Measurements from ENCODE around the gene LIX1.

LIX1 gene

GRCh38 chr5:97105501-97106215, 36.8 kb downstream of the LIX1 start:
- H3K14ac ChIP-seq (ENCODE audit: low read length), result no peak overlapping the region
- no peak overlapping the region for H2BK120ac ChIP-seq (ENCODE audit: low read depth, low read length)
- no peak overlapping the region for H2AK5ac ChIP-seq (ENCODE audit: low read depth, low read length)
- DNase-seq (ENCODE audit: low spot score), result no peak
- no peak overlapping the region for H2BK12ac ChIP-seq (ENCODE audit: low read length)
- no peaks in the 10 kb centered on the region for H3K9me3 ChIP-seq (replicated peaks in 1 of 2; ENCODE audit: control insufficient read depth in 2 of 2, insufficient read depth in 1 of 2, low read depth in 1 of 2, low read length in 2 of 2)
- no peaks in the 10 kb centered on the region for H3K79me1 ChIP-seq (ENCODE audit: low read depth, low read length)
- peaks cover 21 to 32% of the 10 kb centered on the region in 2 donors for H3K36me3 ChIP-seq (replicated peaks in 1 of 2; ENCODE audit: control insufficient read depth in 2 of 2, insufficient read depth in 2 of 2, low read length in 2 of 2)
- H3K23ac ChIP-seq (ENCODE audit: low read depth, low read length, poor library complexity), result no peak overlapping the region
- no peak overlapping the region for H3K4ac ChIP-seq (ENCODE audit: low read length)
- no peak overlapping the region for H2BK5ac ChIP-seq (ENCODE audit: low read length)
- H3K27ac ChIP-seq (replicated peaks; ENCODE audit: low read length), result no peak overlapping the region
- no peak overlapping the region for H3K18ac ChIP-seq (ENCODE audit: low read length)
- H3K4me1 ChIP-seq (ENCODE audit: control insufficient read depth in 2 of 2, insufficient read depth in 1 of 2, low read depth in 1 of 2, low read length in 2 of 2), result no peaks in the 10 kb centered on the region
- H3K4me3 ChIP-seq (ENCODE audit: low read length in 2 of 2), result no peak overlapping the region
- H4K91ac ChIP-seq (ENCODE audit: low read depth, low read length, poor library complexity), result no peak overlapping the region
- no peak overlapping the region for H2BK15ac ChIP-seq (ENCODE audit: low read length)
- no peak overlapping the region for H2AFZ ChIP-seq (ENCODE audit: low read length)
- no peak overlapping the region for H4K8ac ChIP-seq (ENCODE audit: low read depth, low read length)
- H3K27me3 ChIP-seq (ENCODE audit: control insufficient read depth in 3 of 3, insufficient read depth in 3 of 3, low read depth in 1 of 3, low read length in 3 of 3), result no peaks in the 10 kb centered on the region
- H3K4me2 ChIP-seq (ENCODE audit: insufficient read depth, low read length, poor library complexity, severe bottlenecking), result no peak overlapping the region
- no CpG with 5 or more reads among the region's 13 CpGs for WGBS, 2 donors (ENCODE audit: extremely low coverage in 2 of 2, insufficient read length in 2 of 2, insufficient replicate concordance in 1 of 2)
- no peak overlapping the region for H3K9ac ChIP-seq (ENCODE audit: low read depth, low read length, poor library complexity)

GRCh38 chr5:97102010-97102470, 40.4 kb downstream of the LIX1 start:
- no peaks in the 10 kb centered on the region for H3K79me1 ChIP-seq (ENCODE audit: low read depth, low read length)
- H3K27ac ChIP-seq (replicated peaks; ENCODE audit: low read length), result no peak overlapping the region
- no peak overlapping the region for H3K4me3 ChIP-seq (ENCODE audit: low read length in 2 of 2)
- no peaks in the 10 kb centered on the region for H3K27me3 ChIP-seq (ENCODE audit: control insufficient read depth in 3 of 3, insufficient read depth in 3 of 3, low read depth in 1 of 3, low read length in 3 of 3)
- WGBS, 2 donors (ENCODE audit: extremely low coverage in 2 of 2, insufficient read length in 2 of 2, insufficient replicate concordance in 1 of 2), result no CpG with 5 or more reads among the region's 8 CpGs
- no peak overlapping the region for H3K4me2 ChIP-seq (ENCODE audit: insufficient read depth, low read length, poor library complexity, severe bottlenecking)
- H2AK5ac ChIP-seq (ENCODE audit: low read depth, low read length), result no peak overlapping the region
- H3K4ac ChIP-seq (ENCODE audit: low read length), result no peak overlapping the region
- no peak overlapping the region for H2AFZ ChIP-seq (ENCODE audit: low read length)
- H2BK5ac ChIP-seq (ENCODE audit: low read length), result no peak overlapping the region
- DNase-seq (ENCODE audit: low spot score), result no peak
- no peak overlapping the region for H4K8ac ChIP-seq (ENCODE audit: low read depth, low read length)
- H4K91ac ChIP-seq (ENCODE audit: low read depth, low read length, poor library complexity), result no peak overlapping the region
- no peaks in the 10 kb centered on the region for H3K9me3 ChIP-seq (replicated peaks in 1 of 2; ENCODE audit: control insufficient read depth in 2 of 2, insufficient read depth in 1 of 2, low read depth in 1 of 2, low read length in 2 of 2)
- H3K18ac ChIP-seq (ENCODE audit: low read length), result no peak overlapping the region
- no peak overlapping the region for H3K14ac ChIP-seq (ENCODE audit: low read length)
- no peak overlapping the region for H2BK120ac ChIP-seq (ENCODE audit: low read depth, low read length)
- H2BK12ac ChIP-seq (ENCODE audit: low read length), result no peak overlapping the region
- no peak overlapping the region for H3K9ac ChIP-seq (ENCODE audit: low read depth, low read length, poor library complexity)
- H3K23ac ChIP-seq (ENCODE audit: low read depth, low read length, poor library complexity), result no peak overlapping the region
- no peak overlapping the region for H2BK15ac ChIP-seq (ENCODE audit: low read length)
- peaks cover 0 to 3% of the 10 kb centered on the region in 2 donors for H3K4me1 ChIP-seq (ENCODE audit: control insufficient read depth in 2 of 2, insufficient read depth in 1 of 2, low read depth in 1 of 2, low read length in 2 of 2)
- H3K36me3 ChIP-seq (replicated peaks in 1 of 2; ENCODE audit: control insufficient read depth in 2 of 2, insufficient read depth in 2 of 2, low read length in 2 of 2), result peaks cover 21 to 33% of the 10 kb centered on the region in 2 donors

DNA sequence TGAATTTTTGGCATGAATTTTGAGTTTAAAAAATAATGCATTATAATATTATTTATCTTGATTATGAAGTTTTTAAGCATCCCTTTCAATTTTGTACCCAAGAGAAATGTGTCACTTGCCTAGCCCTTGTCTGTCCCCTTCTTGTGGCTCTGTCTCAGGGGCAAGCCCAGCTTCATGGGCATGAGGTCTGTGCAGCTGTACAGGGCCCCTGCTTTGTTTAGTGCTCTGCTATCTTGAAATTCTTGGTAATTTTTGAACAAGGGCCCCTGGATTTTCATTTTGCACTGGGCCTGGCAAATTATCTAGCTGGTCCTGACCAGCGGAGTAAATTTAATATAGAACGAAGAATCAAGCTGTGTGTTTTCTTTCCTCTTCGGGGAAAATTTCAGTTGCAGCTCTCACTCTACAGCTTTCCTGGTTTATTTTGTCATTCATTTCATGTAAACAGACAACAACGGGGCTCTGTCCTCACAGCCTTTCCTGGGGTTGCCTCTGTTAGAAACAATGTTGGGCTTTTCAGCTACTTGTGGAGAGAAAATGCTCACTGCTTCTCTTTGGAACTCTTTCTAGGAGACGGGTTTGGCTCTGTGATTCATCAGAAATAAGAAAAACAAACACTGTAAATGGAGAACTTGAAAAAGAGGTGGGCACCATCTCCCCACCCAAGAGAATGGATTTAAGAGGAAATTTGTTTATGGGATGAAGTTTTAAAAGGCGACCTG, 41.1 kb downstream of the LIX1 start:
- Histone ChIP-seq H3K27ac (replicated peaks; ENCODE audit: low read length) (no peak overlapping the region), H2AK5ac (ENCODE audit: low read depth, low read length) (no peak overlapping the region), H3K9ac (ENCODE audit: low read depth, low read length, poor library complexity) (no peak overlapping the region), H2AFZ (ENCODE audit: low read length) (no peak overlapping the region), H4K8ac (ENCODE audit: low read depth, low read length) (no peak overlapping the region), H4K91ac (ENCODE audit: low read depth, low read length, poor library complexity) (no peak overlapping the region), H3K4ac (ENCODE audit: low read length) (no peak overlapping the region), H2BK12ac (ENCODE audit: low read length) (no peak overlapping the region), H3K36me3 (replicated peaks in 1 of 2; ENCODE audit: control insufficient read depth in 2 of 2, insufficient read depth in 2 of 2, low read length in 2 of 2) (peaks cover 22 to 30% of the 10 kb centered on the region in 2 donors), H3K27me3 (ENCODE audit: control insufficient read depth in 3 of 3, insufficient read depth in 3 of 3, low read depth in 1 of 3, low read length in 3 of 3) (no peaks in the 10 kb centered on the region), H3K18ac (ENCODE audit: low read length) (no peak overlapping the region), H3K23ac (ENCODE audit: low read depth, low read length, poor library complexity) (no peak overlapping the region), H2BK15ac (ENCODE audit: low read length) (no peak overlapping the region), H2BK120ac (ENCODE audit: low read depth, low read length) (no peak overlapping the region), H3K14ac (ENCODE audit: low read length) (no peak overlapping the region), H3K4me1 (ENCODE audit: control insufficient read depth in 2 of 2, insufficient read depth in 1 of 2, low read depth in 1 of 2, low read length in 2 of 2) (peaks cover 0 to 3% of the 10 kb centered on the region in 2 donors), H3K4me2 (ENCODE audit: insufficient read depth, low read length, poor library complexity, severe bottlenecking) (no peak overlapping the region), H3K9me3 (replicated peaks in 1 of 2; ENCODE audit: control insufficient read depth in 2 of 2, insufficient read depth in 1 of 2, low read depth in 1 of 2, low read length in 2 of 2) (no peaks in the 10 kb centered on the region), H2BK5ac (ENCODE audit: low read length) (no peak overlapping the region), H3K4me3 (ENCODE audit: low read length in 2 of 2) (no peak overlapping the region), H3K79me1 (ENCODE audit: low read depth, low read length) (no peaks in the 10 kb centered on the region)
- no CpG with 5 or more reads among the region's 6 CpGs for WGBS, 2 donors (ENCODE audit: extremely low coverage in 2 of 2, insufficient read length in 2 of 2, insufficient replicate concordance in 1 of 2)
- DNase-seq (ENCODE audit: low spot score), result no peak

DNA sequence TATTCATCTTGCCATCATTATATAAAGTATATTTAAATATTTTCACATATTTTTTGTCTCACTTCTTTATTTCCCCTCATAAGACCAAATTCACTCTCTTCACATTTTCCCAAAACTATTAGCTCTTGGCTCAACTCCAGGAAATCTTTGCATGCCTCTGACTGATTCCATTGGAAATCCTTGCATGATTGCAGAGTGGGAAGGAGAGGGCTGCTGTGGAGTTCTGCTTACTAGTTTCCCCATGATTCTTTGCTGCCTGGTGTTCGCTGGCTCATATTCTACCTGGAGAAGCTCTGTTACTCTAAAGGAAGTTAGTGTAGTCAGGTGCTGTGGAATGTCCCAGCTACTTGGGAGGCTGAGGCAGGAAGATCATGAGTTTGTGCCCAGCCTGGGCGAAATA, 41.9 kb downstream of the LIX1 start:
- Histone ChIP-seq H2AK5ac (ENCODE audit: low read depth, low read length) (no peak overlapping the region), H3K23ac (ENCODE audit: low read depth, low read length, poor library complexity) (no peak overlapping the region), H3K4me3 (ENCODE audit: low read length in 2 of 2) (no peak overlapping the region), H3K27me3 (ENCODE audit: control insufficient read depth in 3 of 3, insufficient read depth in 3 of 3, low read depth in 1 of 3, low read length in 3 of 3) (no peaks in the 10 kb centered on the region), H3K4ac (ENCODE audit: low read length) (no peak overlapping the region), H3K36me3 (replicated peaks in 1 of 2; ENCODE audit: control insufficient read depth in 2 of 2, insufficient read depth in 2 of 2, low read length in 2 of 2) (peaks cover 25 to 26% of the 10 kb centered on the region in 2 donors), H3K79me1 (ENCODE audit: low read depth, low read length) (no peaks in the 10 kb centered on the region), H3K9ac (ENCODE audit: low read depth, low read length, poor library complexity) (no peak overlapping the region), H3K4me2 (ENCODE audit: insufficient read depth, low read length, poor library complexity, severe bottlenecking) (no peak overlapping the region), H3K4me1 (ENCODE audit: control insufficient read depth in 2 of 2, insufficient read depth in 1 of 2, low read depth in 1 of 2, low read length in 2 of 2) (peaks cover 0 to 3% of the 10 kb centered on the region in 2 donors), H2BK12ac (ENCODE audit: low read length) (no peak overlapping the region), H2BK5ac (ENCODE audit: low read length) (no peak overlapping the region), H2BK15ac (ENCODE audit: low read length) (no peak overlapping the region), H2AFZ (ENCODE audit: low read length) (no peak overlapping the region), H3K9me3 (replicated peaks in 1 of 2; ENCODE audit: control insufficient read depth in 2 of 2, insufficient read depth in 1 of 2, low read depth in 1 of 2, low read length in 2 of 2) (no peaks in the 10 kb centered on the region), H2BK120ac (ENCODE audit: low read depth, low read length) (no peak overlapping the region), H3K18ac (ENCODE audit: low read length) (no peak overlapping the region), H3K27ac (replicated peaks; ENCODE audit: low read length) (no peak overlapping the region), H4K91ac (ENCODE audit: low read depth, low read length, poor library complexity) (no peak overlapping the region), H4K8ac (ENCODE audit: low read depth, low read length) (no peak overlapping the region), H3K14ac (ENCODE audit: low read length) (no peak overlapping the region)
- no peak for DNase-seq (ENCODE audit: low spot score)
- WGBS, 2 donors (ENCODE audit: extremely low coverage in 2 of 2, insufficient read length in 2 of 2, insufficient replicate concordance in 1 of 2), result no CpG with 5 or more reads among the region's 2 CpGs
